HK-2 (cell line): ENCODE data around the gene CLTCL1.
"Not testable (repeated sequence)": the region's sequence is repeated elsewhere in the genome, so short reads cannot be mapped to it uniquely, and the experiment has no call there.

Source experiments
- DNase-seq: peaks from one replicate; pipeline ENCODE4 v3.0.0-alpha.2; 2018; ENCODE audit not compliant: unreplicated experiment

CLTCL1 gene

DNA sequence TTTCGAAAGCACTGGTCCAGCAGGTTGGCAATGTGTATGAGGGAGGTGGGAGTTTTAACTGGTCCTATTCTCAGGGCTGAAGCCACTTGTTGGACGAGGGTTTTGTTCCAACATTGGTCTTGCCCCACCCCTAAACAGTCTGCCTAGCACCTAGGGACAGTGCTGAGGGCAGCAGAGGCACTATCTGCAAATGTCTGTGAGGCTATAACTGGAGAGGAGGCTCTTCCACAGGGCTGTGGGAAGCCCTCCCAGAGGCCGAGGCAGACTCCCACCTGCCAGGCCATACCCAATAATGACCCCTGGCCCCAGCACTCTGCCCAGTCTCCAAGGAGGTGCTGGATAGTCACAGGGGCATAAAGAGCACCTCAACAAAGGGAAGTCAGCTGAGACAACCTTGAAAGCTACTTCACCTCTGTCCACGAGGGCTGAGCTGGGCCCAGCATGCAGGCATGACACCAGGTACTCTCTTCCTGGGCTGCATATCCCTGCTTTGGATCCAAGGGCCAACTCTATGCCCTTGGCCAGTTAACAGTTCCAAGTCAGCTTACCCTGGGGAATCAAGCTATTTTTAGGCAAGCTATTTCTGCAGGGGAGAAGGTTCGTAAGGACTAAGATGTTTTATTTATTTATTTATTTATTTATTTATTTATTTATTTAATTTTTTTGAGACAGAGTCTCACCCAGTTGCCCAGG is 72.8 kb downstream of the CLTCL1 start:
- no peak for DNase-seq

GRCh38 chr22:19216579-19216978 is 74.9 kb downstream of the CLTCL1 start:
- DNase-seq = no peak

DNA sequence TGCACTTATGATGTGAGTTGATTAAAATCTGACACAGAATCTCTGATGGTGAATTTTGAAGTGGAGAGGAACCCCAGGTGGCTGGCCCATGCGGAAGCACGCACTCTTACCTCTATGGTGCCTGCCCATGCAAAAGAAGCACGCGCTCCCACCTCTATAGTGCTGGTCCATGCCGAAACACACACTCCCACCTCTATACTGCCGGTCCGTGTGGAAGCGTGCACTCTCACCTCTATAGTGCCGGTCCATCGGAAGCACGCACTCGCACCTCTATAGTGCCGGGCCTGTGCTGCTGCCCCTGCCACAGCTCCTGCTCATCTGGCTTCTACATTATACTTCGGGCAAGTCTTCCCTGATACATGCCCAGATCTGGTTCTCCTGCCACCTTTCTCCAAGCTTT is 76.2 kb downstream of the CLTCL1 start:
- DNase-seq = no peak

DNA sequence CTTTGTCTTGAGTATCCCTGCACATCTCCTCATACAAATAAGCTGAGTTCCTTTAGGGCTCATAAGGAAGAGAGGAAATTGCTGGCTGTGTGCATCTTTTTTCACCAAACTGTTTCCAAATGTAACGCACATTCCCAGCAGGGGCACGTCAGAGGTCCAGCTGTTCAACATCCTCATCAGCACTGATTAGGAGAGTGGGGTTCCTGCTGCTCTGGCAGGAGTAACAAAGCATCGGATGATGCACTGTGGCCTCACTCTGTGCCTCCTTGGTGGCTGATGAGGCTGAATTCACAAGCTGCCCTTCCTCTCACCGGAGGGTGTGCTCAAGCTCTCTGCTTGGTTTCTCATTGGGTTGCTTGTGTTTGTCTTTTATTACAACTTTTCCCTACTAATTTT is 77.4 kb downstream of the CLTCL1 start:
- DNase-seq = no peak

DNA sequence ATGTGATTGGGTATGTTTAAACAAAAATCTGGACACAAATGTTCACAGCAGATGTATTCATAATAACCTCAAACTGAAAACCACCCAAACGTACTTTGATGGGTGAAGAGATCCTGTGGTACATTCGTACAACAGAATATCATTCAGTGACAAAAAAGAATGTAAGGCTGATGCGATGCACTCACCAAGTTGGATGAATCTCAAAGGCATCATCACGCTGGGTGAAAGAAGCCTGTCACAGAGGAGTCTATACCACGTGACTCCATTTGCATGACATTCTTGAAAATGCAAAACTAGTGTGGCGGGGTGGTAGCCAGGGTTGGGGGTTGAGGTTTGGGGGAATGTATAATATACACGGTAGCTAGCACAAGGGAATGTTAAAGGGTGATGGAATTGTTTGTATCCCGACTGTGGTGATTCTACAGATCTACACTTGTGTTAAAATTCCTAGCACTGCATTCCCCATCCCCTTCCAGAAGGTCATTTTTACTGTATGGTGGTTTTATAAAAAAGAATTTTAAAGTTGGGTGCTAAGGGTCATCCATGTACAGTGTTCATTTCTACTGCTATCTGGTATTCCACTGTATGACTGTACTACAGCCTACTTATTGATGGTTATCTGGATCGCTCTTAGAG is 78.0 kb downstream of the CLTCL1 start:
- DNase-seq = no peak

DNA sequence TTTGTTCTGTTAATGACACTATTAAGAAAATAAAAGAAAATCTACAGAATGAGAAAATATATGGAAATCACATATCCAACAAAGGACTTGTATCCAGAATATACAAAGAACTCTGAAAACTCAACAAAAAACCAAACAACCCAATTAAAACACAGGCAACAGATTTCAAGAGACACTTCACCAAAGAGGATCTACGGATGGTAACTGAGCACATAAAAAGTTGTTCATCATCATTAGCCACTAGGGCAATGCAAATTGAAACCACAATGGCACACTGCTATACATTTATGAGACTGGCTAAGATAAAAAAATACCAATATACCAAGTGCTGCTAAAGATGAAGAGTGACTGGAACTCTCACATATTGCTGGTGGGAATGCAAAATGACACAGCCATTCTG is 78.5 kb downstream of the CLTCL1 start:
- no peak for DNase-seq

DNA sequence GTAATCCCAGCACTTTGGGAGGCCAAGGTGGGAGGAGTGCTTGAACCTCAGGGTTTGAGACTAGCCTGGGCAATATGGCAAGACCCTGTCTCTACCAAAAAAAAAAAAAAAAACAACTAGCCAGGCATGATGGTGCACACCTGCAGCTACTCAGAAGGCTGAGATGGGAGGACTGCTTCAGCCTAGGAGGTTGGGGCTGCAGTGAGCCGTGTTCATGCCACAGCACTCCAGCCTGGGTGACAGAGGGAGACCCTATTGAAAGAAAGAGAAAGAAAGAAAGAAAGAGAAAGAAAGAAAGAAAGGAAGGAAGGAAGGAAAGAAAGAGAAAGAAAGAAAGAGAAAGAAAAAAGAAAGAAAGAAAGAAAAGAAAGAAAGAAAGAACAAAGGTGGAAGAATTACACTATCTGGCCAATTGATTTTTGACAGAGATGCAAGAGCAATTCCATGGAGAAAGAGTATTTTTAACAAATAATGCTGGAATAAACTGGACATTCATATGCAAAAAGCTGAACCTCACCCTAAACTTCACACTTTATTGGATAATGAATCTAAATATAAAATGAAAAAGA is 79.1 kb downstream of the CLTCL1 start:
- no peak for DNase-seq

- DNase-seq = no peak
Measured at GRCh38 chr22:19210188-19210587, 81.3 kb downstream of the CLTCL1 start.

GRCh38 chr22:19208287-19208847 is 83.2 kb downstream of the CLTCL1 start:
- DNase-seq = no peak

DNA sequence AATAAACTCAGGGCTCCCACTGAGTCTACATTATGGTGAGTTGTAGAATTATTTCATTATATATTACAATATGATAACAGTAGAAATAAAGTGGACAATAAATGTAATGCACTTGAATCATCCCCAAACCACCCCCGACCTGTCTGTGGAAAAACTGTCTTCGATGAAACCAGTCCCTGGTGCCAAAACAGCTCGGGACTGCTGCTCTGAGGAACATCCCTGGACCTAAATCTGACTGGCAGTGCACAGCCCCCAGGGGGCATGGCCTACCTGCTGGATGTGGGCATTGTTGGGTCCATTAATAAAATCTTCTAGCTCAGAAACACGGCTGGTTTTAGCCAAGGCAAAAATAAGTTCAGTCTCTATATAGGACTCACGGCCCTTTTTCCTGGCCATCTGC is 83.6 kb downstream of the CLTCL1 start:
- no peak for DNase-seq

DNA sequence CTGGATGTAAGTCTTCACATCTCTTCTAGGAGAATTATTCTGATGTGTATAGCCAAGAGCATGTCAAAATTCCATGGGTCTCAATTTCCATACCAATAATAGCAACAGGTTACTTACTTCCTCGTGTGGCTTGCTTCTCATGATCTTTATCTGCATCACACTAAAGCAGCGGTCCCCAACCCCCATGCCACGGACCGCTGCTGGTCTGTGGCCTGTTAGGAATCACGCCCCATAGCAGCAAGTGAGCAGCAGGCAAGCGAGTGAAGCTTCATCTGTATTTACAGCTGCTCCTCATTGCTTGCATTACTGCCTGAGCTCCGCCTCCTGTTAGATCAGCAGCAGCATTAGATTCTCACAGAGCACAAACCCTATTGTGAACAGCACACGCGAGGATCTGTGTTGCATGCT is 84.1 kb downstream of the CLTCL1 start:
- DNase-seq = no peak

- DNase-seq = no peak
Measured at GRCh38 chr22:19206287-19206686, 85.2 kb downstream of the CLTCL1 start.

- no peak for DNase-seq
Measured at GRCh38 chr22:19204640-19205039, 86.9 kb downstream of the CLTCL1 start.

GRCh38 chr22:19203834-19204233 is 87.7 kb downstream of the CLTCL1 start:
- DNase-seq = no peak

GRCh38 chr22:19202799-19203186 is 88.7 kb downstream of the CLTCL1 start:
- DNase-seq = not testable (repeated sequence)

DNA sequence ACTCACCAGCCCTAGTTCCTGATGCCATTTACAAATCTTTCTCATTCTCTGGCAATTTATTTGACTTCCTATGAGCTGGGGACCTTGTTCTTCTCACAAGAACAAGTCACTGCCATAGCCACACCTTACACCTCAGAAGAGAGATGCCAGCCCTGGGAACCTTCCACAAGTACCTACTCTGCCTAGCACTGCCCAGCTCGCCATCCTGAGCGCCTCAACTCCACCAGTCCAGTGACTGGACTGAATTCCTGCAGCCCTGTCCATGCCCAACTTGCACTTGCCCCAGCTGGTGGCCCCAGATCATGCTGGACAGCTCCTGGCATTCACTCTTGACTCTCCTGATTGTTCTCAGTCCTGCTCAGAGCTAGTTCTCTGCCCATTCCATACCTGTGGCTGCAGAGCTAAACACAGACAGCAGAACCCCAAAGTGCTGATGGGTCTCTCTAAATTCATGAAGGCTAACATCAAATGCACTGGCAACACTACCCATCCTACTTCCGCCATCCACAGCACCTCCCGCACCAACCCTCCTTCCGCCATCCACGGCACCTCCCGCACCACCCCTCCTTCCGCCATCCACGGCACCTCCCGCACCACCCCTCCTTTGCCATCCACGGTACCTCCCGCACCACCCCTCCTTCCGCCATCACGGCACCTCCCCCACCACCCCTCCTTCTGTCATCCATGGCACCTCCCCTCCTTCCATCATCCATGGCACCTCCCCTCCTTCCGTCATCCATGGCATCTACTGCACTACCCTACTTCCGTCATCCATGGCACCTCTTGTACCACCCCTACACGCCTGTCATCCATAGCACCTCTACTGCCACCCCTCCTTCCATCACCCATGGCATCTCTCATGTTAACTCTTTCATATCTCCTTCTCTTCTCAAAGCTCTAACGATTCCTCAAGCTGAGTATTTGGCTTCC is 89.4 kb downstream of the CLTCL1 start:
- no peak for DNase-seq

DNA sequence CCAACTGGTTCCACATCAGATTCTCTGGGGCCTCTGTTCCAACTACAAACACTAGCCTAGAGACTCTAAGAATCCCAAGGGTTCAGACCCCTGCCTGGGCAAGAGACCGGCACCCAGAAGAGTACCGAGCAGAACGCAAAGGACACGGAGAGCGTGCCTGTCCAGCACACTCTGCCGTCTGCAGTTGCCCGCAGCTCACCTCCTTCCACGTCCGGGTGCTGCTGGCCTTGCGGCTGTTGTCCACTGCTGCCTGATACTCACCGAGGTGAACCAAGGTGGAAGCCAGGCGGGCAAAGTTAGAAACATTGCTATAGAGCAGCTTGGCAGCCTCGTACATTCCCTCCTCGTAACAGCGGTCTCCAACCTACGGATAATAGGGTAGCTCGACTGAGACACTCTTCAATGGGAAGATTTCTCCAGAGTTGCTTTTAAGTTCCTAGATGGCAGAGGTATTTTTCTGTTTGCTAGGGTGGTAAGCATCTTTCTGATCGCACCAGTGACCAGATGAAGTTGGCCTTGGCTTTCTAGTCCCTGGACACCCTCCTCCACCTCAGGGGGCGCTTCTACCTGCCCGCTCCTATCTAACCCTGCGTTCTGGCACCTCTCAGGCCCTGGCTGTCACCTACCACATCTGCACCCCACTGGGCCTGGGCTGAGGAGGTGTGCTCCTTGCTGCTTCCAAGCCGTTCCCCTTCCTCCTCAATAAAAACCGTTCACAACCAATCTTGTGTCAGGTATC is 90.2 kb downstream of the CLTCL1 start:
- no peak for DNase-seq

DNA sequence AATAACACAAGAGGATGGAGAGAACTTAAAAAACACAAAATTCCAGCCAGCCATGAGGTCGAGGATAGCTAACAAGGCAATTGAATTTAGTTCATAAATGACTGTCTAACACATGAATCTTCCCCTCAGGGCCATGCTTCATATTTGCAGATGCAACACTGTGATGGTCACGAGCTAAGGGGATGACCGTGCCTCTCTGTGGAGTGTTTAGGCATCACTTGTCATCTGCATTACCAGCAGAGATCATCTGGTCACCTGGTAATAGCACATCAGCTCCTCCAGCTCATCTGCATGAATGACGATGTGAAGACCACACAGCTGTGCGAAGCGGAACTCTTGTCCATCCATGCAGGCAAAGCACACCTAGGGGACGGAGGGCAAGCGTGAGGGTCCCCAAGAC is 92.0 kb downstream of the CLTCL1 start:
- DNase-seq = no peak

DNA sequence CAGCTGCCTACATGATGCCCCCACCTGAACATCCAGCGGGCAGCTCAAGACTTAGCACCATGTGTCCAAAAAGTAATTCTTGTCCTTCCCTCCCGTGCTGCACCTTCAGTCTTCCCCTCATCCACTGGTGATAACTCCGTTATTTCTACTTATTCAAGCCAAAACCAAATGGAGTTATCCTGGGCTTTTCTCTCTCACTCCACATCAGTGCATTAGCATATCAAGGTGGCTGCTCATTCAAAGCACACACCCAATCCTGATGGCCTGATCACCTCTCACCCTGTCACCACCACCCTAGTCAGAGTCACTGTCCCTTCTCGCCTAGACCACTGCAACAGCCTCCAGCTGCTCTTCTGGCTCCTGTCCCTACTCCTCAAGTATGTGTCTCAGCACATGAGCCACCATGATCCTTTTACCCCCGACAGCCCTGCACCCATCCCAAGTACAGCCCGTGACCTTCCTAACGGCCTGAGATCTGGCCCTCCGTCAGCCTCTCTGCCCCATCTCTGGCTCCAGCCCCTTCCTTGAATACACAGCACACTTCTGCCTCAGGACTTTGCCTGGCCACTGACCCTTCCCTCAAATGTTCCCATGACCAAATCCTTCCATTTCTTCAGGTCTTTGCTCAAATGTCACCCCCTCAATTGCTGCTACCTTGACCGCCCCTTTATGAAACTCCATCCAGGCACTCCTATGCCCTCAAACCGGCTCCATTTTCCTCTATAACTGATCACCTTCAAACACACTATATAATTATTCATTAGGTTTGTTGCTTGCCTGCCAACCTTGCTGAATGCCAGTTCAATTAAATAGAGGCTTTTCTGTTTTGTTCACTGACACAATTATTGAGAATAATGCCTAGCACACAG is 93.3 kb downstream of the CLTCL1 start:
- no peak for DNase-seq

DNA sequence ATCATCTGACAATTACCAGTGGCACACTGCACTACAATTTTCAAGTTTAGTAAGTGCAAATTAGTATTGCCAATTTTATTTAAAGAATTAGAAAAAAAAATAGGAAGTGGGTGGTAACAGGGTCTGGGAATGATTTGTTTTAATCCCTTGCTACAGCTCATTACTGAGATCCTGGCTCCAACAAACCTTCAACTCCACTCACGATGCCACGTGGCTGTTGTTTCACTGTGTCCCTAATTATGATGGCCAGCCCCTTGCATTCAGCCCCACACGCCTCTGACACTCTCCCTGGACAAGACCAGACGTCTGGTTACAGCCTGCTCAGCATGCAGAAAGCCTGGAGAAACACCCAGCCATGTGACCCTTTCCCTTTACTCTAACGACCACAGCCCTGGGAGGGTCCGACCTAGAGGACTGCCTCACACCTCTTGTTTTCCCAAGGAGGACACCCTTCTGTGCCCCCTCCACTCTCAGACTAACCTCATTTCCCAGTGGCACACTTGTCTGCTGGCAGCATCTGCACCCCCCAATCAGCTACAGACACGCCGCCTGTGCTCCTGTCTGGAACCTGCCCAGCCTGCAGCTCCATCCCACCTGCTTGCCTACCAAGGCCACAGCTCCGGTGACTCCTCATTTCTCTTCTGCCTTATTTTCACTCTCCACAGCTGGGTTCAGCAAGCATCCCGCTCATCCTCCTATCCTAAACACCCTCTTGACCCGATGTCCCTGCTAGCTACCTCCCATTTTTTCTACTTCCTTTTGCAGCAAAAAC is 94.5 kb downstream of the CLTCL1 start:
- DNase-seq = no peak
